Vagina (tissue), 2 donors: Measurements from ENCODE around the gene WDR74. TPM values are rescaled to one million over a fixed set of nuclear protein-coding genes. Genes with fewer than 3 reads are reported as not detected.
"Not testable (repeated sequence)": the region's sequence is repeated elsewhere in the genome, so short reads cannot be mapped to it uniquely, and the experiment has no call there.

Source experiments
- DNase-seq, 2 donors: peaks; one replicate each; pipeline ENCODE4 v3.0.0-alpha.2; 2017; ENCODE audit errors: extremely low spot score in 2 of 2
- H3K27ac ChIP-seq: fragments of 200-600 bp; sonication (generic); one replicate; pipeline ENCODE4 v1.5.1; 2019
- H3K27me3 ChIP-seq: fragments of 200-600 bp; sonication (generic); one replicate; pipeline ENCODE4 v1.5.1; 2019
- H3K36me3 ChIP-seq, 2 donors: fragments of 200-600 bp; sonication (generic); one replicate each; pipeline ENCODE4 v1.5.1; 2017 to 2019
- H3K4me1 ChIP-seq: fragments of 200-600 bp; sonication (generic); one replicate; pipeline ENCODE4 v1.5.1; 2019
- H3K4me3 ChIP-seq, 2 donors: fragments of 200-600 bp; sonication (generic); 1 replicate in 1 of 2; 2 replicates in 1 of 2; pipeline ENCODE4 v1.5.1; 2016 to 2019
- H3K9me3 ChIP-seq: fragments of 200-600 bp; sonication (generic); one replicate; pipeline ENCODE4 v1.5.1; 2019
- CTCF ChIP-seq, 3 experiments: fragments of 450-650 bp in 2 of 3; fragments of 200-600 bp in 1 of 3; sonication (generic) in 1 of 3; IDR thresholded peaks; one replicate each; pipeline ENCODE4 v1.5.1; 2017 to 2019; ENCODE audit warnings: antibody characterized with exemption in 3 of 3, mild to moderate bottlenecking in 2 of 3, moderate library complexity in 2 of 3
- POLR2A ChIP-seq, 2 donors: fragments of 450-650 bp; IDR thresholded peaks; one replicate each; pipeline ENCODE4 v1.6.1; 2017; ENCODE audit warnings: antibody characterized with exemption in 2 of 2, mild to moderate bottlenecking in 2 of 2, moderate library complexity in 2 of 2
- POLR2AphosphoS5 ChIP-seq, 2 donors: sonication (generic); formaldehyde crosslinking; IDR thresholded peaks; one replicate each; pipeline ENCODE4 v1.9.0; 2017; ENCODE audit warnings: antibody characterized with exemption in 2 of 2, mild to moderate bottlenecking in 2 of 2, low read depth in 1 of 2; ENCODE audit not compliant: insufficient read depth in 1 of 2
- intact Hi-C: fragments of 100-400 bp; cut with DNase I; formaldehyde crosslinking; loops from one replicate; pipeline ENCODE4 v1.15.1; 2023
- total RNA-seq: library from RNA; depleted of rRNA; stranded (reverse); fragments of >200 nt; gene quantifications from one replicate; pipeline ENCODE4 v1.2.3, GENCODE V29; 2016

Gene WDR74
- total RNA-seq, 1 donor from 2014 or later, result 51.8 TPM

DNA sequence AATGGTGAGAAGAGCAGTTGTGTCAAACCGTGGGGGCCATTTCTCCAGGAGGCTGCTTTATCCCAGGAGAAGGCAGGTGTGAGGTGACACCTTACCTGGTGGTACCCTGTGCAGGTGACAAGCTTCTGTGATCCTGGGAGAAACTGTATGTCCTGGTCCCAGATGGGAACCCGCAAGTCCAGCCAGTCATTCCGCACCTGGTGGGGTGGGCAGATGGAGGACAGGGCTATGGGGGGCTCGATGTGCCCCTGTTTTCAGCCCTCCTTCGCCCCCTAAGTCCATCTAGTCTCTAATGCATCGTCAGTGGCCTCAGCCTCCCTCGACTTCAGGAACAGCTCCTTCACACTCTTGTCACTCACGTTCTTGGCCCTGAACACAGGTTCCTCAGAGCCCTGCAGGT, 4.1 kb downstream of the WDR74 start:
- H3K27me3 ChIP-seq, result no peaks in the 10 kb centered on the region
- peaks cover 0 to 14% of the 10 kb centered on the region in 2 donors for H3K36me3 ChIP-seq
- no peak overlapping the region for H3K27ac ChIP-seq
- no peak overlapping the region for H3K4me3 ChIP-seq
- H3K9me3 ChIP-seq, result no peaks in the 10 kb centered on the region
- DNase-seq, result no peak
- TF ChIP-seq POLR2A (IDR thresholded peaks at IDR 0.05) (no peak), CTCF (IDR thresholded peaks at IDR 0.05) (no peak), POLR2AphosphoS5 (IDR thresholded peaks at IDR 0.05; ENCODE audit: insufficient read depth in 1 of 2, low read depth in 1 of 2) (no peak)
- intact Hi-C loops, result loop anchor here (5.0 to 10.0 kb wide), 2 partner anchors 33 to 51 kb away; partner anchors contain the start of gene TMEM179B
- peaks cover 49% of the 10 kb centered on the region for H3K4me1 ChIP-seq

- H3K27me3 ChIP-seq, result no peaks in the 10 kb centered on the region
- intact Hi-C loops, result loop anchor here (10.0 kb wide), 1 partner anchor 48 kb away; the partner anchor contains the start of gene TMEM179B
- H3K9me3 ChIP-seq, result no peaks in the 10 kb centered on the region
- no peak for TF ChIP-seq POLR2A (IDR thresholded peaks at IDR 0.05)
- TF ChIP-seq CTCF (IDR thresholded peaks at IDR 0.05), result no peak
- TF ChIP-seq POLR2AphosphoS5 (IDR thresholded peaks at IDR 0.05; ENCODE audit: insufficient read depth in 1 of 2, low read depth in 1 of 2), result peak in 1 of 2 donors; percentile 5
- peak within 1 kb of the TSS; percentile 96 to 99 for H3K4me3 ChIP-seq
- H3K36me3 ChIP-seq, result peaks cover 0 to 14% of the 10 kb centered on the region in 2 donors
- peak in 1 of 2 donors; percentile 93 for DNase-seq
- H3K27ac ChIP-seq, result peak within 1 kb of the TSS; percentile 94
- H3K4me1 ChIP-seq, result peaks cover 59% of the 10 kb centered on the region
Observed at GRCh38 chr11:62832336-62833234, 6.8 kb downstream of the WDR74 start, which contains the start of gene TEX54. Gene TEX54 (minus strand): TSS chr11:62832841.

DNA sequence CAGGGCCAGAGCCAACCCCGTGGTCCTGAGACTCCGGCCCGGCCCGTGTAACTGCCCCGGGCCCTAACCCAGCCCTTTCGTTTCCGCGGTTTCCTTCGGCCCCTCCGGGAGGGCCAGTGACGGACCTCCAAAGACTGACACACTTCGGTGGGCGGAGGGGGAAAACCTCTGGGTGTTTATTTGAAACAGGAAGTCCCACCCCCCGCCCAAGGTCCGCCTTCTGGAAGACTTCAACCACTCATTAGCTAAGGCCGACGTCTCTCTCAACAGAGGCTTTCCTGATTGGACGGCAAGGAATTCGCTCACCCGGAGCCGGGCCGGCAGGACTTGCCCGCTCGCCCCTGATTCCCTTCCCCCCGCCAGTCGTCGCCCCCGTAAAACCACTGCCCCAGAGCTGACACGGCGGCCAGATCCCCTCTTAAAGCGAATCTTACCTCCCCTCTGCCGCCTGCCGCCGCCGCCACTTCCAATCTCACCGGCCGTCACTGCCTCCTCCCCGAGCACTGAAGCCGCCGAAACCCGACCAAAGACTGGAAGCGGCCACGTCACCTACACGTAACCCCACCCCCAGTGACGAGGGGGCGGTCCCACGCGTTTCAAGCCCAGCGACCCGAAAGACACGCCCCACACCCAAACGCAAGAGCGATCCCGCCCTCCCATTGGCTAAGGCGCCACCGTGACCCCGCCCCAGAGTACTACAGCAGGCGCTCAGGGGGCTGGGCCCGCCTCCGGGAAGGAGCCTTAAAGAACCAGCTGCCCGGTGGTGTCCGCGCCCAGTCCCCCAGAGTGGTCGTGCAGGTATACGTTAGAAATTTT, 7.7 kb downstream of the WDR74 start, which contains the start of gene STX5:
Gene STX5, minus strand, starts transcription at position 532 of the 816 bp plus-strand sequence. CDS start 808 bp downstream, outside the sequence.
- intact Hi-C loops, result loop anchor here (10.0 kb wide), 1 partner anchor 47 kb away; the partner anchor contains the start of gene TMEM179B
- Histone ChIP-seq H3K27me3 (no peaks in the 10 kb centered on the region), H3K27ac (peak within 1 kb of the TSS; percentile 94), H3K4me1 (peaks cover 55% of the 10 kb centered on the region), H3K36me3 (peaks cover 0 to 21% of the 10 kb centered on the region in 2 donors), H3K9me3 (no peaks in the 10 kb centered on the region), H3K4me3 (peak within 1 kb of the TSS; percentile 96 to 99)
- peak; percentile 44 to 66 for TF ChIP-seq POLR2A (IDR thresholded peaks at IDR 0.05)
- peak; percentile 75 to 96 for TF ChIP-seq POLR2AphosphoS5 (IDR thresholded peaks at IDR 0.05; ENCODE audit: insufficient read depth in 1 of 2, low read depth in 1 of 2)
- TF ChIP-seq CTCF (IDR thresholded peaks at IDR 0.05), result no peak
- peak; percentile 99 for DNase-seq

GRCh38 chr11:62830904-62831519, 8.4 kb downstream of the WDR74 start:
- Histone ChIP-seq H3K4me3 (peak overlapping the region; percentile 96 to 99), H3K9me3 (no peaks in the 10 kb centered on the region), H3K27me3 (no peaks in the 10 kb centered on the region), H3K4me1 (peaks cover 55% of the 10 kb centered on the region), H3K36me3 (peaks cover 0 to 29% of the 10 kb centered on the region in 2 donors), H3K27ac (peak overlapping the region; percentile 94)
- DNase-seq, result no peak
- intact Hi-C loops, result loop anchor here (10.0 kb wide), 1 partner anchor 46 kb away; the partner anchor contains the start of gene TMEM179B
- peak in 1 of 2 donors; percentile 45 for TF ChIP-seq POLR2AphosphoS5 (IDR thresholded peaks at IDR 0.05; ENCODE audit: insufficient read depth in 1 of 2, low read depth in 1 of 2)
- peak in 1 of 2 donors; percentile 48 for TF ChIP-seq POLR2A (IDR thresholded peaks at IDR 0.05)
- no peak for TF ChIP-seq CTCF (IDR thresholded peaks at IDR 0.05)

- intact Hi-C loops, H3K27ac ChIP-seq, H3K27me3 ChIP-seq, DNase-seq, H3K9me3 ChIP-seq, H3K4me3 ChIP-seq: not testable (repeated sequence)
- H3K36me3 ChIP-seq, result peaks cover 0 to 44% of the 10 kb centered on the region in 2 donors
- H3K4me1 ChIP-seq, result peaks cover 41% of the 10 kb centered on the region
Observed at GRCh38 chr11:62828130-62828529, 11.3 kb downstream of the WDR74 start.
